ENCODE measurements around the gene GLIPR1L2. TPM values are rescaled to one million over a fixed set of nuclear protein-coding genes. Genes with fewer than 3 reads are reported as not detected.

Gene GLIPR1L2
- total and polyA plus RNA-seq, 2 experiments from 2014 or later, result 0.08 TPM; not detected in 1

DNA sequence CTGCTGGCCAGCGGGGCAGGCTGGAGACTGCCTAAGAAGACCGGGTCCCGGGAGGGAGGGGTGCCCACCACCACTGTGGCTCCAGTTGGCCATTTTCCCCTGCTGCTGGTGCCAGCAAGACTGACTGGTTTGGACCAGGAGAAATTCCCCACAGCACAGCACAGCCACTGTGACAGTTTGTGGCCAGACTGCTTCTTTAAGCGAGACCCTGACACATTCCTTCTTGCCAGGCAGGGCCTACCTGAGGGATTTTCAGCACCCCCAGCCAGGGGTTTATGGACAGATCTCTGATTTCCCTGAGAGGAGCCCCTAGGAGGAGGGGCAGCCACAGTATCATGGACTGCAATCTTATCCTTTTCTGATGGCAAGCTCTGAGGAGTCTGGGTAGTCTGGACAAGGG is 40.9 kb upstream of the GLIPR1L2 start:
- no peak; the same call in 2 of the 3 replicates for ATAC-seq
- no peak for TF ChIP-seq EZH2 (IDR thresholded peaks at IDR 0.05; ENCODE audit: low read depth, unreplicated experiment)
- TF ChIP-seq STAT1 (IDR thresholded peaks at IDR 0.05; ENCODE audit: unreplicated experiment), result no peak
- H3K79me2 ChIP-seq (replicated peaks; ENCODE audit: insufficient read depth), result no peaks in the 10 kb centered on the region

GRCh38 chr12:75350413-75350812 is 40.5 kb upstream of the GLIPR1L2 start:
- no peak overlapping the region for H3K4me3 ChIP-seq
- no peak for ATAC-seq
- Mint-ChIP-seq H3K36me3 (ENCODE audit: low read depth) (peaks cover 13% of the 10 kb centered on the region), H3K4me1 (no peaks in the 10 kb centered on the region), H3K27me3 (ENCODE audit: insufficient read depth, low read depth, poor library complexity) (no peaks in the 10 kb centered on the region), H3K27ac (no peak overlapping the region), H3K9me3 (peaks cover 16% of the 10 kb centered on the region), H3K4me3 (no peak overlapping the region)
- no peak overlapping the region for H2AFZ ChIP-seq
- H3K27me3 ChIP-seq (ENCODE audit: insufficient read depth), result no peaks in the 10 kb centered on the region
- H3K4me2 ChIP-seq, result no peak overlapping the region
- H3F3A ChIP-seq (replicated peaks; ENCODE audit: low read depth), result no peaks in the 10 kb centered on the region
- H3K79me2 ChIP-seq (replicated peaks; ENCODE audit: insufficient read depth), result no peaks in the 10 kb centered on the region
- H3K9me2 ChIP-seq (ENCODE audit: insufficient read depth), result no peaks in the 10 kb centered on the region; the same call in 1 of the 2 replicates
- H3K36me3 ChIP-seq (ENCODE audit: insufficient read depth), result no peaks in the 10 kb centered on the region; the same call in 1 of the 2 replicates
- H4K20me1 ChIP-seq (replicated peaks; ENCODE audit: insufficient read depth), result no peaks in the 10 kb centered on the region
- H3K4me1 ChIP-seq (ENCODE audit: insufficient read depth), result no peaks in the 10 kb centered on the region
- no peak for DNase-seq (ENCODE audit: low spot score)
- H3K27ac ChIP-seq (ENCODE audit: low read depth), result no peak overlapping the region
- TF ChIP-seq, protein P1, sequence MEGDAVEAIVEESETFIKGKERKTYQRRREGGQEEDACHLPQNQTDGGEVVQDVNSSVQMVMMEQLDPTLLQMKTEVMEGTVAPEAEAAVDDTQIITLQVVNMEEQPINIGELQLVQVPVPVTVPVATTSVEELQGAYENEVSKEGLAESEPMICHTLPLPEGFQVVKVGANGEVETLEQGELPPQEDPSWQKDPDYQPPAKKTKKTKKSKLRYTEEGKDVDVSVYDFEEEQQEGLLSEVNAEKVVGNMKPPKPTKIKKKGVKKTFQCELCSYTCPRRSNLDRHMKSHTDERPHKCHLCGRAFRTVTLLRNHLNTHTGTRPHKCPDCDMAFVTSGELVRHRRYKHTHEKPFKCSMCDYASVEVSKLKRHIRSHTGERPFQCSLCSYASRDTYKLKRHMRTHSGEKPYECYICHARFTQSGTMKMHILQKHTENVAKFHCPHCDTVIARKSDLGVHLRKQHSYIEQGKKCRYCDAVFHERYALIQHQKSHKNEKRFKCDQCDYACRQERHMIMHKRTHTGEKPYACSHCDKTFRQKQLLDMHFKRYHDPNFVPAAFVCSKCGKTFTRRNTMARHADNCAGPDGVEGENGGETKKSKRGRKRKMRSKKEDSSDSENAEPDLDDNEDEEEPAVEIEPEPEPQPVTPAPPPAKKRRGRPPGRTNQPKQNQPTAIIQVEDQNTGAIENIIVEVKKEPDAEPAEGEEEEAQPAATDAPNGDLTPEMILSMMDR (conservative IDR thresholded peaks at IDR 0.05; ENCODE audit: low read depth in 2 of 2), result no peak
- TF ChIP-seq, protein P2, sequence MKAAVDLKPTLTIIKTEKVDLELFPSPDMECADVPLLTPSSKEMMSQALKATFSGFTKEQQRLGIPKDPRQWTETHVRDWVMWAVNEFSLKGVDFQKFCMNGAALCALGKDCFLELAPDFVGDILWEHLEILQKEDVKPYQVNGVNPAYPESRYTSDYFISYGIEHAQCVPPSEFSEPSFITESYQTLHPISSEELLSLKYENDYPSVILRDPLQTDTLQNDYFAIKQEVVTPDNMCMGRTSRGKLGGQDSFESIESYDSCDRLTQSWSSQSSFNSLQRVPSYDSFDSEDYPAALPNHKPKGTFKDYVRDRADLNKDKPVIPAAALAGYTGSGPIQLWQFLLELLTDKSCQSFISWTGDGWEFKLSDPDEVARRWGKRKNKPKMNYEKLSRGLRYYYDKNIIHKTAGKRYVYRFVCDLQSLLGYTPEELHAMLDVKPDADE (IDR thresholded peaks at IDR 0.05), result no peak
- TF ChIP-seq NANOG (IDR thresholded peaks at IDR 0.05; ENCODE audit: borderline replicate concordance), result no peak
- TF ChIP-seq, protein P3, sequence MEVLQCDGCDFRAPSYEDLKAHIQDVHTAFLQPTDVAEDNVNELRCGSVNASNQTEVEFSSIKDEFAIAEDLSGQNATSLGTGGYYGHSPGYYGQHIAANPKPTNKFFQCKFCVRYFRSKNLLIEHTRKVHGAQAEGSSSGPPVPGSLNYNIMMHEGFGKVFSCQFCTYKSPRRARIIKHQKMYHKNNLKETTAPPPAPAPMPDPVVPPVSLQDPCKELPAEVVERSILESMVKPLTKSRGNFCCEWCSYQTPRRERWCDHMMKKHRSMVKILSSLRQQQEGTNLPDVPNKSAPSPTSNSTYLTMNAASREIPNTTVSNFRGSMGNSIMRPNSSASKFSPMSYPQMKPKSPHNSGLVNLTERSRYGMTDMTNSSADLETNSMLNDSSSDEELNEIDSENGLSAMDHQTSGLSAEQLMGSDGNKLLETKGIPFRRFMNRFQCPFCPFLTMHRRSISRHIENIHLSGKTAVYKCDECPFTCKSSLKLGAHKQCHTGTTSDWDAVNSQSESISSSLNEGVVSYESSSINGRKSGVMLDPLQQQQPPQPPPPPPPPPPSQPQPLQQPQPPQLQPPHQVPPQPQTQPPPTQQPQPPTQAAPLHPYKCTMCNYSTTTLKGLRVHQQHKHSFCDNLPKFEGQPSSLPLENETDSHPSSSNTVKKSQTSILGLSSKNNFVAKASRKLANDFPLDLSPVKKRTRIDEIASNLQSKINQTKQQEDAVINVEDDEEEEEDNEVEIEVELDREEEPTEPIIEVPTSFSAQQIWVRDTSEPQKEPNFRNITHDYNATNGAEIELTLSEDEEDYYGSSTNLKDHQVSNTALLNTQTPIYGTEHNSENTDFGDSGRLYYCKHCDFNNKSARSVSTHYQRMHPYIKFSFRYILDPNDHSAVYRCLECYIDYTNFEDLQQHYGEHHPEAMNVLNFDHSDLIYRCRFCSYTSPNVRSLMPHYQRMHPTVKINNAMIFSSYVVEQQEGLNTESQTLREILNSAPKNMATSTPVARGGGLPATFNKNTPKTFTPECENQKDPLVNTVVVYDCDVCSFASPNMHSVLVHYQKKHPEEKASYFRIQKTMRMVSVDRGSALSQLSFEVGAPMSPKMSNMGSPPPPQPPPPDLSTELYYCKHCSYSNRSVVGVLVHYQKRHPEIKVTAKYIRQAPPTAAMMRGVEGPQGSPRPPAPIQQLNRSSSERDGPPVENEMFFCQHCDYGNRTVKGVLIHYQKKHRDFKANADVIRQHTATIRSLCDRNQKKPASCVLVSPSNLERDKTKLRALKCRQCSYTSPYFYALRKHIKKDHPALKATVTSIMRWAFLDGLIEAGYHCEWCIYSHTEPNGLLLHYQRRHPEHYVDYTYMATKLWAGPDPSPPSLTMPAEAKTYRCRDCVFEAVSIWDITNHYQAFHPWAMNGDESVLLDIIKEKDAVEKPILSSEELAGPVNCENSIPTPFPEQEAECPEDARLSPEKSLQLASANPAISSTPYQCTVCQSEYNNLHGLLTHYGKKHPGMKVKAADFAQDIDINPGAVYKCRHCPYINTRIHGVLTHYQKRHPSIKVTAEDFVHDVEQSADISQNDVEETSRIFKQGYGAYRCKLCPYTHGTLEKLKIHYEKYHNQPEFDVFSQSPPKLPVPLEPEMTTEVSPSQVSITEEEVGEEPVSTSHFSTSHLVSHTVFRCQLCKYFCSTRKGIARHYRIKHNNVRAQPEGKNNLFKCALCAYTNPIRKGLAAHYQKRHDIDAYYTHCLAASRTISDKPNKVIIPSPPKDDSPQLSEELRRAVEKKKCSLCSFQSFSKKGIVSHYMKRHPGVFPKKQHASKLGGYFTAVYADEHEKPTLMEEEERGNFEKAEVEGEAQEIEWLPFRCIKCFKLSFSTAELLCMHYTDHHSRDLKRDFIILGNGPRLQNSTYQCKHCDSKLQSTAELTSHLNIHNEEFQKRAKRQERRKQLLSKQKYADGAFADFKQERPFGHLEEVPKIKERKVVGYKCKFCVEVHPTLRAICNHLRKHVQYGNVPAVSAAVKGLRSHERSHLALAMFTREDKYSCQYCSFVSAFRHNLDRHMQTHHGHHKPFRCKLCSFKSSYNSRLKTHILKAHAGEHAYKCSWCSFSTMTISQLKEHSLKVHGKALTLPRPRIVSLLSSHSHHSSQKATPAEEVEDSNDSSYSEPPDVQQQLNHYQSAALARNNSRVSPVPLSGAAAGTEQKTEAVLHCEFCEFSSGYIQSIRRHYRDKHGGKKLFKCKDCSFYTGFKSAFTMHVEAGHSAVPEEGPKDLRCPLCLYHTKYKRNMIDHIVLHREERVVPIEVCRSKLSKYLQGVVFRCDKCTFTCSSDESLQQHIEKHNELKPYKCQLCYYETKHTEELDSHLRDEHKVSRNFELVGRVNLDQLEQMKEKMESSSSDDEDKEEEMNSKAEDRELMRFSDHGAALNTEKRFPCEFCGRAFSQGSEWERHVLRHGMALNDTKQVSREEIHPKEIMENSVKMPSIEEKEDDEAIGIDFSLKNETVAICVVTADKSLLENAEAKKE (CRISPR knock-in tag; IDR thresholded peaks at IDR 0.05), result no peak
- TF ChIP-seq JUNB (IDR thresholded peaks at IDR 0.05; ENCODE audit: unreplicated experiment), result no peak
- no peak for TF ChIP-seq EZH2 (IDR thresholded peaks at IDR 0.05; ENCODE audit: low read depth, unreplicated experiment)
- TF ChIP-seq CREB1 (CRISPR knock-in tag; IDR thresholded peaks at IDR 0.05; ENCODE audit: low read depth), result no peak
- TF ChIP-seq STAT1 (IDR thresholded peaks at IDR 0.05; ENCODE audit: unreplicated experiment), result no peak
- no peak for TF ChIP-seq ZNF114 (CRISPR knock-in tag; IDR thresholded peaks at IDR 0.05)
- no peak for TF ChIP-seq EZH2phosphoT487 (IDR thresholded peaks at IDR 0.05; ENCODE audit: unreplicated experiment)
- TF ChIP-seq ZNF331 (CRISPR knock-in tag; IDR thresholded peaks at IDR 0.05; ENCODE audit: low read depth), result no peak

More for the DNA sequence above, 40.9 kb upstream of the GLIPR1L2 start:
- Mint-ChIP-seq H3K27me3 (ENCODE audit: insufficient read depth, low read depth, poor library complexity) (no peaks in the 10 kb centered on the region), H3K36me3 (ENCODE audit: low read depth) (peaks cover 8% of the 10 kb centered on the region), H3K4me1 (no peaks in the 10 kb centered on the region), H3K9me3 (peaks cover 12% of the 10 kb centered on the region), H3K27ac (no peak overlapping the region), H3K4me3 (no peak overlapping the region)
- H3K4me3 ChIP-seq, result no peak overlapping the region
- DNase-seq (ENCODE audit: low spot score), result no peak
- no peaks in the 10 kb centered on the region for H3K36me3 ChIP-seq (ENCODE audit: insufficient read depth)
- H2AFZ ChIP-seq, result no peak overlapping the region
- no peaks in the 10 kb centered on the region for H3K4me1 ChIP-seq (ENCODE audit: insufficient read depth)
- no peaks in the 10 kb centered on the region for H3K27me3 ChIP-seq (ENCODE audit: insufficient read depth)
- H3K27ac ChIP-seq (ENCODE audit: low read depth), result no peak overlapping the region
- H3F3A ChIP-seq (replicated peaks; ENCODE audit: low read depth), result no peaks in the 10 kb centered on the region
- H3K4me2 ChIP-seq, result no peak overlapping the region
- H4K20me1 ChIP-seq (replicated peaks; ENCODE audit: insufficient read depth), result no peaks in the 10 kb centered on the region
- no peaks in the 10 kb centered on the region; the same call in 1 of the 2 replicates for H3K9me2 ChIP-seq (ENCODE audit: insufficient read depth)

Measured in GM23338 (cell line).